SK-MEL-5 (cell line): Measurements from ENCODE around the gene IL17F. TPM values are rescaled to one million over a fixed set of nuclear protein-coding genes. Genes with fewer than 3 reads are reported as not detected.

Experiments
- DNase-seq: peaks from one replicate; pipeline ENCODE4 v3.0.0-alpha.2; 2016; ENCODE audit warnings: low read depth, low spot score
- in situ Hi-C: cut with HindIII; loops from 2 replicates; pipeline ENCODE4 v1.10.0; 2016; ENCODE audit warnings: low sequenced_read_pairs, high pct_unique_total_duplicates, low pct_unique_long_range_greater_than_20kb
- polyA plus RNA-seq, 2 experiments: library from polyadenylated mRNA; depleted of rRNA; stranded (reverse); fragments of >200 nt; gene quantifications; 2 replicates each; pipeline ENCODE4 v1.2.3, GENCODE V29; 2015
- total RNA-seq: library from RNA; depleted of rRNA; stranded (reverse); fragments of >200 nt; shearing (Covaris generic); gene quantifications from 2 replicates; pipeline ENCODE4 v1.2.3, GENCODE V29; 2014; rRNA removed

IL17F gene
- not detected in 2 replicates for total RNA-seq
- not detected in 2 replicates for polyA plus RNA-seq (2015; cell fraction: cytosol; rRNA removed)
- polyA plus RNA-seq (2015; cell fraction: nucleus; rRNA removed): not detected in 2 replicates

DNA sequence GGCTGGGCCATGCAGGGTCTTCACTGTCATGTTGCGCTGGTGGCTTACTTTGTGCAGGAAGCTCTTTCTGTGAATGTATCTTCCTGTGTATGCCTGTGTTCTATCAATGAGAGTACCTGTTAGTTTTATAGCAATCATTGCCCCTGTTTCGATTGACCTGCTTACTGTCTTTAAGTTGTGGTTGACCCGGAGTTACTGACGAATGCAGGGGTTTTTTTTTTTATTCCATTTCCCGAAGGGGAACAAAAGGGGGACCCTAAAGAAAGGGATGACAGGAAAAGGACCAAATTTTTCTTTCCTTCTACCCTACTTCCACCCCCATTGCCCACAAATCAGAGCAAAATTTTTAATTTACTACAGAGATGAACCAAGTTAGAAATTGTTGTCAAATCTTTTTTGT is at the start of gene IL17F:
Gene IL17F, minus strand, starts transcription at position 101 of the 400 bp plus-strand sequence. Its CDS starts 71 bp downstream, at position 30.
- in situ Hi-C loops: no loop called here
- no peak for DNase-seq

DNA sequence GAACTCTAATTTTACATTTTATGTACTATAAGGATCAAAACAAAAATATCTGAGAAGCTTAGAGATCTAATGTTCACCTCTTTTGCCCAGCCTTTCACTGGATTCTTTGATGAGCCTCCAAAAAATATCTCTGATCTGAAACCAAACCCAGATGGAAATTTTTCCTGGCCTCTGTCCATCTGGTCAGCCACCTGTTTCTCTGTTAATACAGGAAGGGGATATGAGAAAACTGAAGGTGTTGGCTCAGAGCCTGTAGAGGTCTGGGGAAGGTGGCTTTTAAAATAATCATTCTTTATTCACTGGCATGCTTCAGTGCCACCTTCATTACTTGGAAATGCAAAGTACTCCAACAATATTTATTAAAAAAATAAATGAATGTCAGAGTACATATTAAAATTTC is 48.8 kb upstream of the IL17F start:
- DNase-seq: no peak

DNA sequence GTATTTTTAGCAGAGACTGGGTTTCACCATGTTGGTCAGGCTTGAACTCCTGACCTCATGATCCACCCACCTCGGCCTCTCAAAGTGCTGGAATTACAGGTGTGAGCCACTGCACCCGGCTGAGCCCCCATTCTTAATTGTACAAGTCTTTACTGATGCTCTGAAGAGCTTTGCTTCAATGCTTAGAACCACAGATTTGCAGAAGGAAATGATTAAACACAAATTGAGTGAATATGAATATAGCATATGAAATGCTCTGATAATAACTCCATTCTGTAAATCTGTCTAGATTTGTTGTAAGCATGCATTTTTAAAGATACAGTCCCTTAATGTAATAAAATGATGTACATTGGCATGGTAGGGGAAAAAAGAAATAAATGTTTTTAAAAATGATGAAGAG is 44.5 kb upstream of the IL17F start:
- in situ Hi-C loops: loop anchor here (25.0 kb wide), 1 partner anchor 98 kb away; no protein-coding TSS in a partner anchor
- no peak for DNase-seq

More for the DNA sequence above, 48.8 kb upstream of the IL17F start:
- in situ Hi-C loops: loop anchor here (25.0 kb wide), 1 partner anchor 94 kb away; no protein-coding TSS in a partner anchor

DNA sequence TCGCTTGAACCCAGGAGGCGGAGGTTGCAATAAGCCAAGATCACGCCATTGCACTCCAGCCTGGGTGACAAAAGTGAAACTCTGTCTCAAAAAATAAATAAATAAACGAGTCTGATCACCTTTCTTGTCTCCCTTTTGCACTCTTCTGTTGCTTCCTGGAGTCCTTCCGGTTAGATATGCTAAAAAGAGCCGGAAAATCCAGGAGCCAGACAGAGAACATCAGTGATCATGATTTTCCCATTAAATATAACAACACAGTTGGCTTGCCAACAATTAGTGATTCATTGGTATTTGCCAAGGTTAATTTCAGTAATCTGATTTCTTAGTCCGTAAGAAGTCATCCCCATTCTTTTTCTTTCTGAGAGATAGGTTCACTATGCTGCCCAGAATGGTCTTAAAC is 43.9 kb upstream of the IL17F start:
- DNase-seq: no peak
- in situ Hi-C loops: loop anchor here (25.0 kb wide), 1 partner anchor 99 kb away; no protein-coding TSS in a partner anchor

DNA sequence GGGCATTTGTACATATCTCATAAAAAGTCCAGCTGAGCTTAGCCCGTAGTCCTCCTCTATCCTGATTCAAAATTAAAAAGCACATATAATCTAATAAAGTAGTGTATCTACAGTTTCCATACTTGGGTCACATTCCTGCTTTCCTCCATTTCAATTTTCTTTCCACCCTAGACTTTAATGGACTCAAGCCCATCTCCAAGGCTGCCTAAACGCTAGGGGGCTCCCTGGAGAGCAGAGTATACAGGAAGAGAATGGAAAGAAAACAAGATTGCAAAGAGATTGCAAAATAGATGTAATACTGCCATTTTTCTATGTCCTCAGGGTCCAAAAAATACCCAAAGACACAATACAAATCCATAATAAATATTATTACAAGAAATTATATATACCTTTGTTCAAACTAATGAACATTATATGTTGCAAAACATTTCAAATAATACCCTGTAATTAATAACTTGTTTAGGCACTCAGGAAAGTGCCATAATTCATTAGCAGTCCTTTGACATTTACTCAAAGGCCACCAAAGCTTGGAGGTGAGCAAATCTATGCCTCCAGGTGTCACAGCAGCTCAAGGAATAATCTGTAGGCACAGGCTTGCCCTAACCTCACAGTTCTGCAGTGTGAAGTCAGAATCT is 42.6 kb upstream of the IL17F start:
- DNase-seq: peak; percentile 90
- in situ Hi-C loops: loop anchor here (25.0 kb wide), 1 partner anchor 100 kb away; no protein-coding TSS in a partner anchor

DNA sequence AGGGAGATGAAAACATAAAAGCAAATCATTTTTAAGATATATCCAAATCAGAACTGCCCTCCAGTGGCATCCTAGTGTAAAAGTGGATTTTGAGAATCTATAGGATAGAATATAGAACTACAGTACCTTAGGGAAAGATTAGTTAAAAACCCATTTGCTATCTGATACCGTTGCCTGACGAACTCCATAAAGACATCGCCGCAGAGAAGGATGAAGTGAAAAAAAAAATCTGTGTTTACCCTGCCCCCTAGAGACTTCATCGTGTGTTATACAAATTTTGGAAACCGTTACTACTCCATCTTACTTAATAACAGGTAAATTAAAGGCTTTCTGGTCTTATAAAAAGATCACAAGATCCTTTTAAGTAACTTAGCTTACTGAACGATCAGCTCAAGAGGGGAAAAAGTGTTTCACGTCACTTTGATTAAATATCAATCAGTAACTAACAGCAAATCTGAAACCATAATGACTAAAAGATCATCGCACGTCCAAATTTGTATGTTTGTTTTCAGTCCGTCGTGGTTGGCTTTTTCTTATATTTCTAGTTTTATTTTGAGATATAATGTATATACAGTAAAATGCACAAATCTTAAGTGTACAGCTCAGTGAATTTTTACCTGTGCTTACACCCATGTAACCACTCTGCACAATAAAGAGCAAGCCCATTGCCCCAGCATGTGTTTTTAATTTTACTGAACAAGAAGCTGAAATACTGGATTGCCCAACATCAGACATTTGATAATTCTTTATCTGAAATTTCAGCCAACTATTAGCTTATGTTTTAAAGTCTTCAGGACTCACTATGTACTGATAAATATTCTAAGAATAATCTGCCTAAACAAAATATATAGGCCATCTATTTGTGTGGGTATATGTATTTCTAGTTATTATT is 41.1 kb upstream of the IL17F start:
- DNase-seq: peak; percentile 56
- in situ Hi-C loops: loop anchor here (25.0 kb wide), 1 partner anchor 102 kb away; no protein-coding TSS in a partner anchor

DNA sequence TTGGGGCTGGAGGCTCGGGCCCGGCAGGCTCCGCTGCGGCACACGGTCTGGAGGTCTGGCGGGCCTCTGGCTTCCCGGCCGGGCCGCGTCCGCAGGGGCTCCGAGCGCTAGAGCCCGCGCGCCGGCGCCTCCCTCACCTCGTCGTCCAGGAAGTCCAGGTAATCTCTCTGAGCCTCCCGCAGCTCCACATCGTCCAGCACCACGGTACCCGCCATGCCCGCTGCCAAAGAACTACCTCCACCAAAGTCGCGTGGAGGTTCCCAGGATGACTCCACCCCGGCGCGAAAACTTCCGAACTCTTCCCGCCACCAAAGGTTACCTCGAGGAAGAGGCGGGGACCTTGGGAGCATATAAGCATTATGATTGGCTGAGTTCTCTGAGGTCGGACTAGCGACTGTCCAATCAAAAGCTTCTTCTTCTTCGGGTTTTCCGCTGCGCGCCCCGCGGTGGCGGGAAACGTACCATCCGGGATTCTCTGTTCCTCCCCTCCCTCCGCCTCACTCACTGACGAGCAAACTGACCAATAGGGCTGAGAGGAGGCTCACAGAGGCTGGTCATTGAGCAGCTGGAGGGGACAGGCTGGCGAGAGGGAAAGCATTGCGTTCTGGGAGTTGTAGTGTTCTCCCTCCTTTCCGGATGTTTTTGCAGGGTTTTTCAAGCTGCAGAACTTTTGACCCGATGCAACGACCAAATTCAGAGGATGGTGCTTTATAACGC is 40.3 kb upstream of the IL17F start, which contains the start of gene MCM3:
Gene MCM3, minus strand, starts transcription at position 283 of the 717 bp plus-strand sequence. Its CDS starts 68 bp downstream, at position 215.
- in situ Hi-C loops: loop anchor here (25.0 kb wide), 1 partner anchor 103 kb away; no protein-coding TSS in a partner anchor
- DNase-seq: peak; percentile 99

DNA sequence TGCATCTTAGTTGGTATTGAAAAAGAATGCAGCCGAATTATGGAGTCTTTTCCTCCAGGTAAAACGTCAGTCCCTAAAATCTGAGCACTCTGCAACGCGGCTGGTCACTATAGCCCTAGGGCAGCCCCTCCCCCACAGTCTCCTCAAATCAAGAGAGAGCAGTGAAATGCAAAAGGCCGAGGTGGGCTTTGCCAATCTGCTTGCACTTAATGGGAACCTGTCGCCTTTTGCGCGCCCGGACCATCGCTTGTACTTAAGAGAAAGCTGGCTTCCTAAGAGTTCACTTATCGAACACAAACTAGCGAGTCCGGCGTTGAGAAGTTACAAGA is 39.8 kb upstream of the IL17F start:
- DNase-seq: peak; percentile 63
- in situ Hi-C loops: loop anchor here (25.0 kb wide), 1 partner anchor 103 kb away; no protein-coding TSS in a partner anchor

DNA sequence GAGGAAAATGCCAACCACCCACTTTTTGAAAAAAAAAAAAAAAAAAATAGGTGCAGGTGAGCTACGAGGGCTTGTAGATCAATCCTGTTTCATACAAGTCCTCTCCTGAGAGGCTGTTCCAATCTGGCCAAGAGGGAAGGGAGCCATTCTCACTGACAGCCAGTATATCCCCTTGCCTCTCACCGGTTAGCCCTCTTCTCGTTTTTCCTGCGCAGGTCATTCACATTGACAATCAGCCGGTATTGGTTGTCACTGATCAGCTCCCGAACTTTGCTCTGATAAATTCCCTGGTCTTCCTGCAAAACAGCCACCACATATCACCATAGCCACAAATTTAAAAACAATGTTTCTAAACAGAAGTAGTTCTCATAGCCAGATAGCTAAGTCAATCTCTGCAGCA is 38.8 kb upstream of the IL17F start:
- in situ Hi-C loops: loop anchor here (25.0 kb wide), 1 partner anchor 104 kb away; no protein-coding TSS in a partner anchor
- DNase-seq: no peak

DNA sequence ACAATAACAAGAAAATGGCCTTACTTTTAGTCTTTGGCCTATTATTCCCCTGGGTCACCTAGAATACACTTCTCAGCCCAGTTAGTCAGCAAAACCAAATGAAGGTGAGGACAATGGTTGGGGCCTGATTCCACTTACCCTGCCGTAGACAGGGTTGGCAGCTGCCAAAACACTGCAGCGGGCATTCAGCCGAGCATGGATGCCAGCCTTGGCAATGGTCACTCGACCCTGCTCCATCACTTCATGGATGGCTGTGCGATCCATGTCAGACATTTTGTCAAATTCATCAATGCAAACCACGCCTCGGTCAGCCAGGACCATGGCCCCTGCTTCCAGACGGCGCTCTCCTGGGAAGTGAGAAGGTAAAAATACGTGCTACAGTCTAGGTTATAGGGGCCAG is 31.8 kb upstream of the IL17F start:
- in situ Hi-C loops: loop anchor here (25.0 kb wide), 1 partner anchor 111 kb away; no protein-coding TSS in a partner anchor
- no peak for DNase-seq

DNA sequence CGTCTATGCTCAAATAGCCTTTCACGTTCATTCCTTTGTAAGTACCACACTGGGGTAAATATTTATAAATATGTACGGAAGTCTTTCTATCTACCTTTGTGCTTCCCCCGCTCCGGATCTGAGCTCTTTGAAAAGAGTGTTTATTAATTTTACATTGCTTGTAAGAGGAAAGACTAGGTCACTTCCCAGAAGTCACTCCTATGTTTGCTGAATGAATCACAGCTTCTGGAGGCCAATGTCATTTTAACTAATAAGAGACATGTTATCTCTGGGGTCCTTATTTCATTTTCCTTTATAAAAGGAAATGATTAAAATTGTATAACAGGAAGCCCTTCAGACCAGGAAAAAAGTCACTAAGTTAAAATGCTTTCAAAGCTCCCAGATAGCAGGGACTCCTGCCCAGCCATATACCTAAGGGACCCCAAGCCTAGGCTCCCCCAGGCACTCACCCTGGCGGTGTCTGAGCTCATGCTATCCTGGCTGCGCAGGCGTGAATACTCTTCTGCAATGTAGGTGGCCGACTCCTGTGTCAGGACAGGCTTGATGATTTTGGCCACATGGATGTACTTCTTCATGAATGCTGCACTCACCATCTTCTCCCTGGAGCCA is 27.7 kb upstream of the IL17F start:
- in situ Hi-C loops: no loop called here
- DNase-seq: no peak

DNA sequence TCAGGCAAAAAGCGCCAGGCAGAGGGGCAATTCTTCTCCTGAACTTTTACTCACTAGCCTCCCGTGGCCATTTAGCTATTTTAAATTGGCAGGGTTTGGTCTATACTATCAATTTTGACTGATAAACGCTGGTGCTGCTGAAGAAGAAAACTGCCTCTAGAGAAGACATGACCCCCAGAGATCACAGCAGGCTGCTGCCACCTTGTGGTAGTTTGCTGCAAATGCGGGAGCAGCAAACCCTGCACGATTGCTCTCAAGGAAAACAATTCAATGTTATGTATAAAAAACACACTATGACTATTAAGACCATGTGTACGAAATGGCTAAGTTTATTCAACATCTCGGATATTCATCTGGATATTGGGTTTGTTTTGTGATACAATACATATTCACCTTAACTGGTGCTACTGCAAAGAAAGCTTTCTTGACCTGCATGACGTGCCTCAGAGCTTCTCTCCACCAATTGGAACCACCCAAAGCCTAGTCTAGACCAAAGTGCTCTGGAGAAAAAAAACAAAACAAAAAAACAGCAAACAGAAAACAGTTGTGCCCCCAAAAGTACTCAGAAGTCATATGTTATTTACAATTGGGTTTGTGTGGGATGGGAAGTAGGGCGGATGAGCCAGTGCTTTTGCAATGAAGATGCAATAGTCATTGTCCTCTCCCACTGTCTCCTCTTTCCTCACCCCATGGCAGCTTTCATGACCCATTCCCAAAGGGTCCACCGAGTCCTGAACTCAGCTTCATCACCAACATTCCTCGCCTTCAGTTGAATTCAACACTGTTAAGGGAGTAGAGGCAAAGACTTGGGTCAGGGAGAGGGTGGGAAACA is 19.6 kb upstream of the IL17F start:
- in situ Hi-C loops: no loop called here
- DNase-seq: peak; percentile 71

DNA sequence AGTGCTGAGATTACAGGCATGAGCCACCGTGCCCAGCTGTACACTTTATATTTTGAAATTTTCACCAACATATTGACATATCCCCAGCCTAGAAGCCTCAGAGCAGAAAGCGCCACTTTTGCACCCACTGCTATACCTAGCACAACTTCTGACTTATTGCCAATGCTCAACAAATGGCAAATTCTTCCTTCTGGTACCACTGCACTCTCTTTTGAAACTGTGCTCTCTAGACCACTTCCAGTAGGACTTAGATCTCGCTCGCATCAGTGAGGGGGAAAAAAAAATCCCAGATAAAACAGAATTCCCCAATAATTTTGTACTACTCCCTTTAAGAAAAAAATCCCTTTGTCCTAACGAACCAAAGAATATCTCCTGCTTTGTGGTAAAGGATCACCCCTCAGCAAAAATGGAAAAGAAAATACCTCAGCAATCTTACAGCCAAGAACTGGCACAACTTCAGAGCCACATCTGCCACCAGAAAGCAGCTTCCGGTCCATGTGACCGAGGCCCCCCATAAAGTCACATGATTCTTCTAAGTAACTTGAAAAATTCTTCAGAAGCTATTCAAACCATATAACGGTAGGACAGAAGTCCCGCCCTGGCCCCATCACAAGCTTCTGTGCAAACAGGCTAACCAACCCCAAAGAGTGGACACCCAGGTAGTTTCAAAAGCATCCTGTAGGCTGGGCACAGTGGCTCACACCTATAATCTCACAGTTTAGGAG is 18.5 kb upstream of the IL17F start:
- in situ Hi-C loops: no loop called here
- no peak for DNase-seq

DNA sequence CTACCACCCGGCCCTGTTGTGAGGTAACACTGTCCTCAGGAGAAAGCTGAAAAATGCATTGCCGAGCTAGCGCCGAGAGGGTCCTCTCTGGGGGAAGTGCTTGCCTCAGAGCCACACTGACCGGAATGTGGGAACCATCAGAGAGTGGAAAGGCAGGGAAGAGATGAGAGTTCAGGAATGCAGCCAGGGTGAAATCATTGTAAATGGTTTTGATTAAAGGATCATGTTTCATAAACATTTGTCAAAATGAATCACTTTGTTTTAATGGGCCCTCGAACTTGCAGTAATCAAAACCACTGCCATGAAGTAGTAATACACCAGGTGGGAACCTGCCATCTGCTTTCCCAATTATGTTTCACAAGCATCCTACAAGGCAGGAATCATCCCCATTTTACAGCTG is 16.9 kb upstream of the IL17F start:
- in situ Hi-C loops: no loop called here

DNA sequence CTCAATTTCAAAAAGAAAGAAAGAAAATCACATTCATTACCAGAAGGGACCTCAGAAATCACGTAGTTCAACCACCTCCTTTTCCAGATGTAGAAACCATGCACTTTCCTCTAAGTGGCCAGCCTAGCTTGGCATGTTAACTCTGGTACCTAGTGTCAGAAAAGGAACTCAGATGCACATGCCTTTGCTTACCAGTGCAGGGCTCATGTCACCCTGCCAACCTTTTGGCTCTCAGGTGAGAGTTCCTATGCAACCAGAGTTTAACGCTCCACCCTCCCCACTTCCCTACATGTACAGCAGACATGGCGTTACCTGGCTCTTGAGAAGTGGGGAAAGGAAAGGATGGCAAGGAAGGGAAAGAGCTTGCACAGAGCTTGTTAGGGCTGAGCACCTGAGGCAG is 16.3 kb upstream of the IL17F start:
- no peak for DNase-seq
- in situ Hi-C loops: no loop called here

More for the DNA sequence above, 16.9 kb upstream of the IL17F start:
- no peak for DNase-seq

DNA sequence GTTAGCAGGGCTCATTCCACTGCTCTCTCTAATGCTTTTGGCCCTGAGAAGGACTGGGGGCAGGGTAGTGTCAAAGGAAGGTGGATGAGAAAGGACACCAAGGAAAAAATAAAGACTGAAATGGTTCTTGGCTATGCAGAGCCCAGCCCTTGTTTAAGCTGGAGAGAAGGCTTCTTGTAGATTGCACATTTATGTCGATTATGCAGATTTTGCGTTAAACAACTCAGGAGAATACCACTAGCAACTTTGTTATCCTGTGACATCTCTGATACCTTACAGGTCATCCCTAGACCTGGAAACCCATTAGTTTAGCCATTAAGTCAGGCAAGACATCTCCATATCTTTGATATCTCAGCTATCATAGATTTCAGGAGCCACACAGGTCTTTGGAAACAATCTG is 11.1 kb upstream of the IL17F start:
- no peak for DNase-seq
- in situ Hi-C loops: no loop called here
